GM12872 (cell line): ENCODE measurements around the gene MBOAT2.

ENCODE experiments used
- CTCF ChIP-seq: IDR thresholded peaks from 3 replicates; pipeline ENCODE4 v1.5.1; 2011; ENCODE audit warnings: low read depth, mild to moderate bottlenecking, low read length, moderate library complexity; ENCODE audit not compliant: insufficient read depth

MBOAT2 gene

GRCh38 chr2:8996006-8996405 lies 7.5 kb downstream of the MBOAT2 start:
- no peak for TF ChIP-seq CTCF

- no peak for TF ChIP-seq CTCF
These were observed 9.1 kb downstream of the MBOAT2 start for GRCh38 chr2:8994386-8994785.

GRCh38 chr2:8993902-8994278 lies 9.6 kb downstream of the MBOAT2 start:
- TF ChIP-seq CTCF, result no peak

- no peak for TF ChIP-seq CTCF
These were observed 10.1 kb downstream of the MBOAT2 start for GRCh38 chr2:8993196-8993901.

- TF ChIP-seq CTCF, result no peak
These were observed 10.8 kb downstream of the MBOAT2 start for GRCh38 chr2:8992643-8993042.

GRCh38 chr2:8989536-8990079 lies 13.9 kb downstream of the MBOAT2 start:
- no peak for TF ChIP-seq CTCF

- no peak for TF ChIP-seq CTCF
These were observed 16.1 kb downstream of the MBOAT2 start for GRCh38 chr2:8987410-8987809.
